GM18505 (cell line): ENCODE data around the gene SEC23IP.
"Not testable (repeated sequence)": the region's sequence is repeated elsewhere in the genome, so short reads cannot be mapped to it uniquely, and the experiment has no call there.

Source experiments
- ATAC-seq: cut with Tn5 transposase; IDR thresholded peaks from one replicate; pipeline ENCODE4 v1.9.1; 2021; ENCODE audit not compliant: unreplicated experiment
- POLR2A ChIP-seq: IDR thresholded peaks from 4 replicates; pipeline ENCODE4 v1.6.1; 2011; ENCODE audit warnings: borderline replicate concordance; ENCODE audit not compliant: insufficient read depth, insufficient read length; ENCODE audit errors: extremely low read depth

SEC23IP gene

DNA sequence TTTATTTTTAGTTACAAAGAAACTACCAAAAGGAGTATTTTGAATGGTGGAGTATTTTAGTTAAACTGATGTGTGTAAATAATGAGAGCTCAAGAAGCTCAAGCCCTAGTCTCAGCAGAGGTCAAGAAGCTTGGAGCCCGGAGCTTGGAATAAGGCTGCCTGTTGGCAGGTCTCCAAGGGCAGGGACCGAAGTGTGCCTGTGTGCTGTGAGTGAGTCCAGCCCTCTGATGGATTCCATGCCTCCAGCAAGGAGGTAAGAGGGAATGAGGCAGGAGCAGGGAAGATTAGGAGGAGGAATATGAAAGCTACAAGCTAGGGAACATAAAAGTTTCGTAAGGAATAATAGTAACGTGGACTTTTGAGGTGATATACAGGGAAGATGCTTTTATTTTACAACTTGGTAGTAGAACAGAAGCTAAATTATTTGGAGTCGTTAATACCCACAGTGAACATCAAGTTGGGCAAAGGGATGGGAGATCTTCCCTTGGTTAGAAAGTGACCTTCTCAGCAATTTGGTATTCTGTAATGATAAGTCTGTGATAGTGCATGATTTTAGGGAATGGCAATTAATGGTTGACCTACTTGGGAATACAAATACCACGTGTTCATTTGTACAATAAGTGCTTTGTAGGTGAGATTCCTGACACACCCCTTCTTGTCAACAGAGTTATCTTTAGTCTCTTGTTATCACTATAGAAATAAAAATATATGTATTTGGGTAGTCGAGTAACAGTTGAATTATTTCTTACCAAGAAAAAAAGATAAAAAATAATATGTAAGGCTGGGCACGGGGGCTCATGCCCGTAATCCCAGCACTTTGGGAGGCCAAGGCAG lies 4.6 kb downstream of the SEC23IP start:
- no peak for TF ChIP-seq POLR2A
- no peak for ATAC-seq

- no peak for ATAC-seq
- TF ChIP-seq POLR2A: no peak
Observed at GRCh38 chr10:119898577-119898976, 6.0 kb downstream of the SEC23IP start.

- no peak for TF ChIP-seq POLR2A
- no peak for ATAC-seq
Observed at GRCh38 chr10:119903946-119904666, 11.6 kb downstream of the SEC23IP start.

GRCh38 chr10:119907695-119908094 lies 15.2 kb downstream of the SEC23IP start:
- not testable (repeated sequence) for ATAC-seq

DNA sequence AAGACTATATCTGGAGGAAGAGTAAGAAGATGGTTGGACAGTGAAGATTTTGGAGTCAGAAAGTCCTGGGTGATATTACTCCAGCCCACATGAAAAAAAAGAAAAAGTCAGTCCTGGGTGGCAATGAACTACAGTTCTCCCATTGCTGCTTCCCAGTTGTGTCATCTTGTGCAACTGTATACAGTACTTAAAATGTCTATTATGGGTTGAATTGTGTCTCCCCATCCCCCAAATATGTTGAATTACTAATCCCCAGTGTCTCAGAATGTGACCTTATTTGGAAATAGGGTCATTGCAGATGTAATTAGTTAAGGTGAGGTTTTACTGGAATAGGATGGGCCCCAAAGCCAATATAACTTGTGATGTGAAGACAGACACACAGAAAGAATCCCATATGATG lies 15.6 kb downstream of the SEC23IP start:
- no peak for TF ChIP-seq POLR2A
- no peak for ATAC-seq

- no peak for TF ChIP-seq POLR2A
- no peak for ATAC-seq
Observed at GRCh38 chr10:119910689-119911088, 18.2 kb downstream of the SEC23IP start.

GRCh38 chr10:119917777-119918176 lies 25.2 kb downstream of the SEC23IP start:
- no peak for TF ChIP-seq POLR2A

GRCh38 chr10:119919271-119919670 lies 26.7 kb downstream of the SEC23IP start:
- TF ChIP-seq POLR2A: no peak
- no peak for ATAC-seq

More at GRCh38 chr10:119917777-119918176, 25.2 kb downstream of the SEC23IP start:
- ATAC-seq: no peak

- peak; percentile 56 for ATAC-seq
- TF ChIP-seq POLR2A: no peak
Observed at GRCh38 chr10:119919826-119920225, 27.3 kb downstream of the SEC23IP start.

DNA sequence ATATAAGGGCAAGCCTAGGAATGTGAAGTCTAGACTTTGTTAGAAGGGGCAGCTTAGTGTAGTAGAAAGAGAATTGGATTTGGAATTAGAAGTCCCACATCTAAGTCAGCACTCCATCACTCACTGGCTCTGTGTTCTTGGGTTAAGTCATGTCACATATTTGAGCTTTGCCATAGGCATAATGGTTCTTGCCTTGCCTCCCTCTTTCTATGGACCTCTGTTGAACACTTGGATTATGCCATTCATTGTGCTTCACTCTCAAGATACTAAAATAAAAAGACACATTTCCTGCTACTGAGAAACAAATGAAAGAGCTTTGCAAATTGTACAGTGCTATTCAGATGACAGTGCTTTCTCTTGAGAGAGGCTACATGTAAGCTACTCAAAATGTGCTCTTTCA lies 35.9 kb downstream of the SEC23IP start:
- no peak for ATAC-seq

GRCh38 chr10:119931871-119932270 lies 39.3 kb downstream of the SEC23IP start:
- no peak for ATAC-seq
- no peak for TF ChIP-seq POLR2A

More for the DNA sequence above, 35.9 kb downstream of the SEC23IP start:
- TF ChIP-seq POLR2A: no peak

DNA sequence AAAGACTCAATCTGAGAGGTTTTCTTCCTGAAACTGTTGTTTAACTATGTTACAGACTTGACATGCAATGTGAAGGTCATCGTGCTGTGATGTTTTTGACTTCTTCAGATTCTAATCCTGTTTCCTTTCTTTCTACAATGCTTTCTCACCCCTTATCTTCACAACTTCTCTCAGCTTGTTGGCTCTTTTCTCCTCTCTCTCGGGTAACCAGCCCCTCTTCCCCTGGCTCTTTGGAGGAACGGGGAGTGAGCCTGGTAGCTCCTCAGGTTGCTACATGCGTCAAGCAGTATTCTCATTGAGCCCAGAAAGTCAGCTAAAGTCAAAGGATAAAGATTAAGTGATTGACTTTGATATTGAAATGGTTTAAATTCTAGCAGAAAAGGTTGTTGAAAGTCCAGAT lies 40.1 kb downstream of the SEC23IP start:
- ATAC-seq: no peak
- no peak for TF ChIP-seq POLR2A

- no peak for TF ChIP-seq POLR2A
- no peak for ATAC-seq
Observed at GRCh38 chr10:119933179-119933578, 40.6 kb downstream of the SEC23IP start.

GRCh38 chr10:119940487-119940886 lies 48.0 kb downstream of the SEC23IP start:
- TF ChIP-seq POLR2A: no peak
- no peak for ATAC-seq
